Measurements from ENCODE around the gene ARHGAP26. TPM values are rescaled to one million over a fixed set of nuclear protein-coding genes. Genes with fewer than 3 reads are reported as not detected.

Gene ARHGAP26
- total RNA-seq, 2 donors from 2014 or later = 21.3 to 22.7 TPM

- Mint-ChIP-seq H3K4me3 (peak overlapping the region; percentile 84), H3K27ac (peak overlapping the region; percentile 90), H3K27me3 (no peaks in the 10 kb centered on the region), H3K4me1 (peaks cover 34% of the 10 kb centered on the region), H3K36me3 (ENCODE audit: low read depth) (peaks cover 3% of the 10 kb centered on the region)
- H3K9me3 ChIP-seq (ENCODE audit: control insufficient read depth, low read length, poor library complexity, severe bottlenecking) = no peaks in the 10 kb centered on the region
- ATAC-seq (peak; percentile 85), DNase-seq (no peak)
Measured at GRCh38 chr5:142800776-142801494, 30.8 kb downstream of the ARHGAP26 start.

DNA sequence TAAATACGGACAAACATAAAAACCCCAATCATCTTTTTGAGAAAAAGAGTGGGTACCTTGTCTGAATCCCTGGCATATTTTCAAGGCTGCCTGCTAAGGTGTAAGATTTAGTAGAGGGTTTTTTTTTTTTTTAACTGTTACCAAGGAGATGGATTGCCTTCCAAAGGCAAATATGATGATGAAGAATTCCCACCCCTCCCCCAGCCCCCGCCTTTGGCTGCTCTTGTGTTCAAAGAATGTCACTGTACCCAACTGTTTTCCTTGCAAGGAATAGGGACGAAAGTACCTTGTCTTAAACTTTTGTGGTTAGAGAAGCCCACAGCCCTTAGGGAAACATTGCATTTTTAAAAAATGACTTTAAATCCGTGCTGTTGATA is 31.3 kb downstream of the ARHGAP26 start:
- DNase-seq = no peak

GRCh38 chr5:142803428-142804125 is 33.4 kb downstream of the ARHGAP26 start:
- Mint-ChIP-seq H3K36me3 (ENCODE audit: low read depth) (peaks cover 2% of the 10 kb centered on the region), H3K27me3 (no peaks in the 10 kb centered on the region), H3K4me1 (peaks cover 26% of the 10 kb centered on the region), H3K27ac (no peak overlapping the region), H3K4me3 (no peak overlapping the region)
- H3K9me3 ChIP-seq (ENCODE audit: control insufficient read depth, low read length, poor library complexity, severe bottlenecking) = no peaks in the 10 kb centered on the region
- no peak for DNase-seq
- ATAC-seq = no peak

More for the DNA sequence above, 31.3 kb downstream of the ARHGAP26 start:
- Mint-ChIP-seq H3K4me1 (peaks cover 33% of the 10 kb centered on the region), H3K27ac (peak overlapping the region; percentile 90), H3K27me3 (no peaks in the 10 kb centered on the region), H3K36me3 (ENCODE audit: low read depth) (peaks cover 4% of the 10 kb centered on the region), H3K4me3 (no peak overlapping the region)
- ATAC-seq = no peak
- H3K9me3 ChIP-seq (ENCODE audit: control insufficient read depth, low read length, poor library complexity, severe bottlenecking) = no peaks in the 10 kb centered on the region

- DNase-seq (no peak), ATAC-seq (no peak)
- H3K9me3 ChIP-seq (ENCODE audit: control insufficient read depth, low read length, poor library complexity, severe bottlenecking) = no peaks in the 10 kb centered on the region
- Mint-ChIP-seq H3K4me1 (peaks cover 28% of the 10 kb centered on the region), H3K4me3 (no peak overlapping the region), H3K36me3 (ENCODE audit: low read depth) (peaks cover 2% of the 10 kb centered on the region), H3K27me3 (no peaks in the 10 kb centered on the region), H3K27ac (peak overlapping the region; percentile 14)
Measured at GRCh38 chr5:142805339-142805738, 35.2 kb downstream of the ARHGAP26 start.

GRCh38 chr5:142806841-142807267 is 36.7 kb downstream of the ARHGAP26 start:
- H3K27me3 Mint-ChIP-seq = no peaks in the 10 kb centered on the region
- DNase-seq (no peak), ATAC-seq (no peak)
- peaks cover 2% of the 10 kb centered on the region for H3K36me3 Mint-ChIP-seq (ENCODE audit: low read depth)
- H3K4me3 Mint-ChIP-seq = no peak overlapping the region
- H3K4me1 Mint-ChIP-seq = peaks cover 17% of the 10 kb centered on the region
- no peaks in the 10 kb centered on the region for H3K9me3 ChIP-seq (ENCODE audit: control insufficient read depth, low read length, poor library complexity, severe bottlenecking)
- no peak overlapping the region for H3K27ac Mint-ChIP-seq

GRCh38 chr5:142807372-142807911 is 37.3 kb downstream of the ARHGAP26 start:
- Mint-ChIP-seq H3K36me3 (ENCODE audit: low read depth) (peaks cover 2% of the 10 kb centered on the region), H3K4me1 (peaks cover 17% of the 10 kb centered on the region), H3K27ac (no peak overlapping the region), H3K4me3 (no peak overlapping the region), H3K27me3 (no peaks in the 10 kb centered on the region)
- H3K9me3 ChIP-seq (ENCODE audit: control insufficient read depth, low read length, poor library complexity, severe bottlenecking) = no peaks in the 10 kb centered on the region
- no peak for DNase-seq
- no peak for ATAC-seq

GRCh38 chr5:142808878-142809598 is 38.9 kb downstream of the ARHGAP26 start:
- Mint-ChIP-seq H3K27ac (no peak overlapping the region), H3K27me3 (no peaks in the 10 kb centered on the region), H3K4me3 (no peak overlapping the region), H3K4me1 (peaks cover 17% of the 10 kb centered on the region), H3K36me3 (ENCODE audit: low read depth) (peaks cover 2% of the 10 kb centered on the region)
- ATAC-seq (no peak), DNase-seq (no peak)
- no peaks in the 10 kb centered on the region for H3K9me3 ChIP-seq (ENCODE audit: control insufficient read depth, low read length, poor library complexity, severe bottlenecking)

DNA sequence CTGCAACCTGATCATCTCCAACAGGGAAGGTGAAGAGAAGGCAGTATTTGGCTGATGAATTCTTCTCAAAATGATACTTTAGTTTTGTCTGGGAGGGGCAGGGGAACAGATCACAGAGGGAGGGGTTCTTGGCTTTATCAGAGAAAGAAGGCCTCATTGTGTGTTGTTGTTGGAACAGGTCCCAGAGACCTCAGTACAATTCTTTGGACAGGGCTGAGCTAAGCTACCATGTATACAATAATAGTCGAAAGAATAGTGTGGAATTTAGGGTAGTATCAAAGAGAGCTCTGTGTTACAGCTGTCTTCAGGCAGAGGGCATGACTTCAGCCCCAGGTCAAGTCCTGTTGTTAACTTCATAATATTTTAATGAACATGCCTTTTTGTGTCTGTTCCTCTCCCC is 39.9 kb downstream of the ARHGAP26 start:
- Mint-ChIP-seq H3K4me3 (no peak overlapping the region), H3K27ac (no peak overlapping the region), H3K4me1 (peaks cover 17% of the 10 kb centered on the region), H3K27me3 (no peaks in the 10 kb centered on the region), H3K36me3 (ENCODE audit: low read depth) (peaks cover 2% of the 10 kb centered on the region)
- no peaks in the 10 kb centered on the region for H3K9me3 ChIP-seq (ENCODE audit: control insufficient read depth, low read length, poor library complexity, severe bottlenecking)
- no peak for DNase-seq
- ATAC-seq = no peak

GRCh38 chr5:142810743-142811290 is 40.6 kb downstream of the ARHGAP26 start:
- peaks cover 2% of the 10 kb centered on the region for H3K36me3 Mint-ChIP-seq (ENCODE audit: low read depth)

DNA sequence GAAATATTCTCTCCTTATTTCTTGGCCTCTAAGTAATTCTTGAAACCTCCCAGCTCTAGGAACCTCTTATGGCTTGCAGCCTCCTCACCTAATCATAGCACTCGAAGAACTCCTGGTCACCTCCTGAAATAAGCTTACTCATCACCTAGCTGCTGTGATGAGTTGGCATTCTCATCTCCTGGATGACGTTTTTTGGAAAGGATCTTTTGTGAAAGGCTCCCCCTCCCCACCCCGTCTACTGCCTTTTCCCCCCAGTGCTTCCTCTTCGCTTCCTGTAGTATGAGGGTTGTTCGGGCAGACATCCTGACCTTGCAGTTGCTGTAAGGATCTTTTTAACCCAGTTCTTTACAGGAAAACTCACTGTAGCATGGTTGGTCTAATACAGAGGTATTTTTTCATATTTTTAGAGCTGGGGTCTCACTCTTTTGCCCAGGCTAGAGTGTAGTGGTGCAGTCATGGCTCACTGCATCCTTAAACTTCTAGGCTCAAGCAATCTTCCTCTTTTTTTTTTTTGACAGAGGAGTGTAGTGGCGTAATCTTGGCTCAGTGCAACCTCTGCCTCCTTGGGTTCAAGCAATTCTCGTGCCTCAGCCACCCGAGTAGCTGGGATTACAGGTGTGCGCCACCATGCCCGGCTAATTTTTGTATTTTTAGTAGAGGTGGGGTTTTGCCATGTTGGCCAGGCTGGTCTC is 41.8 kb downstream of the ARHGAP26 start:
- Mint-ChIP-seq H3K27me3 (no peaks in the 10 kb centered on the region), H3K4me1 (peaks cover 24% of the 10 kb centered on the region), H3K27ac (peak overlapping the region; percentile 51), H3K36me3 (ENCODE audit: low read depth) (peaks cover 8% of the 10 kb centered on the region), H3K4me3 (no peak overlapping the region)
- DNase-seq (no peak), ATAC-seq (no peak)
- H3K9me3 ChIP-seq (ENCODE audit: control insufficient read depth, low read length, poor library complexity, severe bottlenecking) = no peaks in the 10 kb centered on the region

More at GRCh38 chr5:142810743-142811290, 40.6 kb downstream of the ARHGAP26 start:
- no peaks in the 10 kb centered on the region for H3K9me3 ChIP-seq (ENCODE audit: control insufficient read depth, low read length, poor library complexity, severe bottlenecking)
- Mint-ChIP-seq H3K27ac (no peak overlapping the region), H3K4me3 (no peak overlapping the region), H3K27me3 (no peaks in the 10 kb centered on the region), H3K4me1 (peaks cover 14% of the 10 kb centered on the region)
- ATAC-seq (no peak), DNase-seq (no peak)

GRCh38 chr5:142813220-142813619 is 43.0 kb downstream of the ARHGAP26 start:
- H3K27me3 Mint-ChIP-seq = no peaks in the 10 kb centered on the region

DNA sequence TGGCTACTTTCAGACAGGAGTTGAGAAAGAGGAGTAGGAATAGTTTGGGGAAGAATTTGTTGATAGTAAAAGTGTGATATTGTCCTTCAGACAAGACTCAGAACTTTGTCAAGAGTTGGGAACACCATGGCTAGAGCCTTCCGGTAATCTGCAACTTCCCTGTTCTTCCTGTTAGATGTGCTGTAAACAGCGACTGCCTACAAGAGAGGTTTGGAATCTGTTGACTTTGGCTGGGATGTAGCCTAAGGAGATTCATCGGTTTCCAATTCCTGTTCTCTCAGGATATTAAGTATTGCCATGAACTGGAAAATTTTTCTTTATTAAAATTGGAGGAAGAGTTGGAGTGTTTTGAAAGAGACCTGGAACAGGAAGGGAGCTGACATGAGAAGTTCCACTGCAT is 43.9 kb downstream of the ARHGAP26 start:
- ATAC-seq (no peak), DNase-seq (no peak)
- H3K4me3 Mint-ChIP-seq = no peak overlapping the region
- H3K4me1 Mint-ChIP-seq = peaks cover 20% of the 10 kb centered on the region
- no peaks in the 10 kb centered on the region for H3K27me3 Mint-ChIP-seq
- H3K27ac Mint-ChIP-seq = no peak overlapping the region
- peaks cover 8% of the 10 kb centered on the region for H3K36me3 Mint-ChIP-seq (ENCODE audit: low read depth)
- H3K9me3 ChIP-seq (ENCODE audit: control insufficient read depth, low read length, poor library complexity, severe bottlenecking) = no peaks in the 10 kb centered on the region

More at GRCh38 chr5:142813220-142813619, 43.0 kb downstream of the ARHGAP26 start:
- no peak overlapping the region for H3K27ac Mint-ChIP-seq
- H3K9me3 ChIP-seq (ENCODE audit: control insufficient read depth, low read length, poor library complexity, severe bottlenecking) = no peaks in the 10 kb centered on the region
- H3K4me3 Mint-ChIP-seq = no peak overlapping the region
- ATAC-seq = no peak
- H3K4me1 Mint-ChIP-seq = peaks cover 25% of the 10 kb centered on the region
- H3K36me3 Mint-ChIP-seq (ENCODE audit: low read depth) = peaks cover 8% of the 10 kb centered on the region
- no peak for DNase-seq
